ENCODE data around the gene SEPHS1. TPM values are rescaled to one million over a fixed set of nuclear protein-coding genes. Genes with fewer than 3 reads are reported as not detected.

SEPHS1 gene
- total and polyA plus RNA-seq, 4 donors, result 53.3 to 101 (median 74.2) TPM

Other genes starting within 250 kb of the SEPHS1 start
- gene OPTN, start 248.1 kb downstream of the SEPHS1 start, total RNA-seq, result 10 to 100 TPM; 54.3 to 59.4 TPM
- gene OPTN, start 248.1 kb downstream of the SEPHS1 start, polyA plus RNA-seq (ENCODE audit: insufficient read length in 2 of 2), result 10 to 100 TPM; 62.6 to 68.5 TPM
- 1 to 10 TPM; 4.4 to 5.4 TPM for gene MCM10, start 186.7 kb downstream of the SEPHS1 start, total RNA-seq
- gene MCM10, start 186.7 kb downstream of the SEPHS1 start, polyA plus RNA-seq (ENCODE audit: insufficient read length in 2 of 2), result 1 to 10 TPM; 5.2 to 5.4 TPM
- gene UCMA, start 113.9 kb downstream of the SEPHS1 start, total RNA-seq, result under 1 TPM in 1 of 2 donors, not detected in 1; 0.94 TPM
- under 1 TPM; 0.41 to 0.42 TPM for gene UCMA, start 113.9 kb downstream of the SEPHS1 start, polyA plus RNA-seq (ENCODE audit: insufficient read length in 2 of 2)
- 10 to 100 TPM; 23.1 to 29.7 TPM for gene PHYH, start 48.2 kb downstream of the SEPHS1 start, total RNA-seq
- 10 to 100 TPM; 32.9 to 35.9 TPM for gene PHYH, start 48.2 kb downstream of the SEPHS1 start, polyA plus RNA-seq (ENCODE audit: insufficient read length in 2 of 2)
- gene BEND7, start 180.7 kb upstream of the SEPHS1 start, total RNA-seq, result 10 to 100 TPM; 20.0 to 22.5 TPM
- 10 to 100 TPM; 25.9 to 28.2 TPM for gene BEND7, start 180.7 kb upstream of the SEPHS1 start, polyA plus RNA-seq (ENCODE audit: insufficient read length in 2 of 2)
- gene PRPF18, start 238.7 kb upstream of the SEPHS1 start, total RNA-seq, result 10 to 100 TPM; 32.7 to 34.7 TPM
- gene PRPF18, start 238.7 kb upstream of the SEPHS1 start, polyA plus RNA-seq (ENCODE audit: insufficient read length in 2 of 2), result 10 to 100 TPM; 17.8 to 21.5 TPM